HUDEP-2 (cell line): ENCODE results near the gene C1QTNF12.

Source experiments
- DNase-seq, 76 experiments: peaks; one replicate each; lab custom pipeline; 2025; ENCODE audit not compliant: unreplicated experiment in 76 of 76; lab: John Stamatoyannopoulos, UW

The C1QTNF12 gene

GRCh38 chr1:1216770-1217620 lies 29.5 kb downstream of the C1QTNF12 start:
- no peak for DNase-seq

- no peak for DNase-seq
Observed at GRCh38 chr1:1215881-1216605, 30.5 kb downstream of the C1QTNF12 start.

GRCh38 chr1:1215080-1215676 lies 31.3 kb downstream of the C1QTNF12 start:
- no peak for DNase-seq

- DNase-seq, result no peak
Observed at GRCh38 chr1:1213345-1214265, 32.9 kb downstream of the C1QTNF12 start, which contains the start of gene TNFRSF4. Gene TNFRSF4 (minus strand): TSS chr1:1214153. CDS start chr1:1214127, 26 bp downstream.

- DNase-seq, result no peak
Observed at GRCh38 chr1:1212780-1213344, 33.7 kb downstream of the C1QTNF12 start.

GRCh38 chr1:1211541-1212441 lies 34.7 kb downstream of the C1QTNF12 start:
- DNase-seq, result no peak

- DNase-seq, result no peak
Observed at GRCh38 chr1:1210726-1211540, 35.6 kb downstream of the C1QTNF12 start.

- DNase-seq, result peak in 15 of 76 experiments; percentile 3 to 64 (median 16)
Observed at GRCh38 chr1:1208713-1209433, 37.6 kb downstream of the C1QTNF12 start.

GRCh38 chr1:1207571-1207892 lies 39.0 kb downstream of the C1QTNF12 start:
- DNase-seq, result no peak

- DNase-seq, result no peak
Observed at GRCh38 chr1:1206966-1207531, 39.5 kb downstream of the C1QTNF12 start.

- no peak for DNase-seq
Observed at GRCh38 chr1:1206376-1206965, 40.1 kb downstream of the C1QTNF12 start, which contains the start of gene TNFRSF18. Gene TNFRSF18 (minus strand): TSS chr1:1206592. CDS start chr1:1206571, 21 bp downstream.

- no peak for DNase-seq
Observed at GRCh38 chr1:1205769-1206375, 40.6 kb downstream of the C1QTNF12 start.

- DNase-seq, result no peak
Observed at GRCh38 chr1:1204998-1205768, 41.3 kb downstream of the C1QTNF12 start.

GRCh38 chr1:1204425-1204920 lies 42.0 kb downstream of the C1QTNF12 start:
- DNase-seq, result no peak
